Astrocyte of the cerebellum (primary cell): ENCODE results near the gene WDFY1.
"Not testable (repeated sequence)": the region's sequence is repeated elsewhere in the genome, so short reads cannot be mapped to it uniquely, and the experiment has no call there.

Experiments
- DNase-seq: peaks from one replicate; pipeline ENCODE4 v3.0.0-alpha.2; 2011; ENCODE audit warnings: low read depth
- H3K4me3 ChIP-seq: 2 replicates; pipeline ENCODE4 v1.5.1; 2011; ENCODE audit warnings: mild to moderate bottlenecking, low read depth, low read length, moderate library complexity
- in situ Hi-C: cut with HindIII; loops from 2 replicates; pipeline ENCODE4 v1.10.0; 2017; ENCODE audit warnings: low sequenced_read_pairs
- TF ChIP-seq, protein P1 (sequence below): IDR thresholded peaks from 2 replicates; pipeline ENCODE4 v1.5.1; 2012; ENCODE audit warnings: low read length, low read depth, moderate library complexity, mild to moderate bottlenecking; ENCODE audit errors: missing control alignments

WDFY1 gene

DNA sequence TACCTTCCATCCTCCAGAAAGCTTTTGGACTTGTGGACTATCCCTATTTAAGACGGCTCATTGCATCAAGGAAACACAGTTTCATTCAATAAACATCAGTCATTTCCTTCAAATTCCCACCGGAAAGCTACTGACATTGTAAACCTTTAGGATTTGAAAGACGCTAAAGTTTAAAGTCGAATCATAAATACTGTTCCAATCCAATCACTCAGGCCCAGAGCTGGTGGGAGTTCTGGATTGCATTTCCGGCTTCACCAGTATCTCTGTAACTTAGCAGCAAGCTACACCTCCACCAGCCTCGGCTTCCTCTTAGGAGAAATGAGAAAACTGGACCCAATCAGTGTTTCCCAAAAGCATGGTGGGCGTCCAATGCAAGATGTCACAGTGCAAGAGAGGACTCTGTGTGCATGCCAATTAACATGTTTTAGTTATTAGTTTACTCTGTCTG lies 1.6 kb downstream of the WDFY1 start:
- in situ Hi-C loops, result no loop called here
- peak overlapping the region; percentile 92 for H3K4me3 ChIP-seq
- TF ChIP-seq, protein P1, sequence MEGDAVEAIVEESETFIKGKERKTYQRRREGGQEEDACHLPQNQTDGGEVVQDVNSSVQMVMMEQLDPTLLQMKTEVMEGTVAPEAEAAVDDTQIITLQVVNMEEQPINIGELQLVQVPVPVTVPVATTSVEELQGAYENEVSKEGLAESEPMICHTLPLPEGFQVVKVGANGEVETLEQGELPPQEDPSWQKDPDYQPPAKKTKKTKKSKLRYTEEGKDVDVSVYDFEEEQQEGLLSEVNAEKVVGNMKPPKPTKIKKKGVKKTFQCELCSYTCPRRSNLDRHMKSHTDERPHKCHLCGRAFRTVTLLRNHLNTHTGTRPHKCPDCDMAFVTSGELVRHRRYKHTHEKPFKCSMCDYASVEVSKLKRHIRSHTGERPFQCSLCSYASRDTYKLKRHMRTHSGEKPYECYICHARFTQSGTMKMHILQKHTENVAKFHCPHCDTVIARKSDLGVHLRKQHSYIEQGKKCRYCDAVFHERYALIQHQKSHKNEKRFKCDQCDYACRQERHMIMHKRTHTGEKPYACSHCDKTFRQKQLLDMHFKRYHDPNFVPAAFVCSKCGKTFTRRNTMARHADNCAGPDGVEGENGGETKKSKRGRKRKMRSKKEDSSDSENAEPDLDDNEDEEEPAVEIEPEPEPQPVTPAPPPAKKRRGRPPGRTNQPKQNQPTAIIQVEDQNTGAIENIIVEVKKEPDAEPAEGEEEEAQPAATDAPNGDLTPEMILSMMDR, result no peak
- no peak for DNase-seq

DNA sequence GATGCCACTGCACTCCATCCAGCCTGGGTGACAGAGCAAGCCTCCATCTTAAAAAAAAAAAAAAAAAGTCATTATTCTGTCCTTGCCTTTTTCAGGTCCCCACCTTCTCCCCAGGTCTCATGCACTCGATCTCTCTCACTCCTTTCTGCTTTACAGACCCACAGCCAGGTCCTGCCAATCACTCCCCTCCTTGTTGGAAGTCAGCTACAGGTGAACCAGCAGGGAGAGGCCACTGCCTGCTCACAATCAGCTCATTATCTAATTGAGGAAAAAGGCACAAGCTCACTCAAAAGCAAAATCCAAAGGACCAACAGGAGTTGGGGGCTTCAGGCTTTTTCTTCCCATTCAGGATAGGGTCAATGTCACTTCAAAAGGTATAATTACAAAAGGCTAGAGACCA lies 2.0 kb downstream of the WDFY1 start:
- TF ChIP-seq, protein P1, result no peak
- in situ Hi-C loops, result no loop called here
- DNase-seq, result no peak
- peak overlapping the region; percentile 92 for H3K4me3 ChIP-seq

DNA sequence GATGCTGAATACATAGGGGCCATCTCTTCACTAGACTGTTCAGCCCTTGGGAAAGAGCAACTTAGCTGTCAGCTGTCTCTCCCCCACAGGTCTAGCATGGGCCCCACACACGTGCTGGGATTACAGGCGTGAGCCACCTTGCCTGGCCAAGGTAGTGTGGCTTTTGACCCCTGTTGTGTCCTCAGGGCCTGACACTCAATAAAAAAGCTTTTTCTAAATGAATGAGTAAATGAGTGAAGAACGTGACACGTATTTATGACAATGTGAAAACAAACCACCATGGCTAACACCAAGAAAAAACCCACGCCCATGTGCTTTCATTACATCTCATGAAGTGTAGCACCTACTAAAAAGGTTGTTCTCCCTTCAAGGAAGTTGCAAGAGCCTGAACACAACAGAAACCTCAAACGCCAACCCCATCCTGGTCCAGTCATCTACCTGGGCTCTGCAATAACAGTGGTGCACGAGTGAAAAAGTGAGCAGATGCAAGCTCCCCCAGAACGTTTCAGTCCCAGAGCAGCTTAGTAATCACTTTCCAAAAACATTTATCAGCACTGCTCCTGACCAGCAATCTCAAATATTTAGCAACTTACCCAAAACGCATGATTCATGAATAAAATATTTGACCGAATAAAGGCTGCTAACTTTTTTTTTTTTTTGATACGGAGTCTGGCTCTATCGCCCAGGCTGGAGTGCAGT lies 3.4 kb downstream of the WDFY1 start:
- DNase-seq, result peak; percentile 77
- TF ChIP-seq, protein P1, result no peak
- H3K4me3 ChIP-seq, result peak overlapping the region; percentile 22
- in situ Hi-C loops, result no loop called here

DNA sequence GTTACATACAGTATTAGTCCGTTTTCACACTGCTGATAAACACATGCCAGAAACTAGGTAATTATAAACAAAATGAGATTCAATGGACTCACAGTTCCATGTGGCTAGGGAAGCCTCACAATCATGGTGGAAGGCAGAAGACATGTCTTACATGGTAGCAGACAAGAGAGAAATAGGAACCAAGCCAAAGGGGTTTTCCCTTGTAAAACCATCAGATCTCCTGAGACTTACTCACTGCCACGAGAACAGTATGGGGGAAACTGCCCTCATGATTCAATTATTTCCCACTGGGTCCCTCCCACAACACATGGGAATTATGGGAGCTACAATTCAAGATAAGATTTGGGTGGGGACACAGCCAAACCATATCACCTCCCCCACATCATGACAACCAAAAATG lies 5.7 kb downstream of the WDFY1 start:
- H3K4me3 ChIP-seq, DNase-seq, in situ Hi-C loops: not testable (repeated sequence)

DNA sequence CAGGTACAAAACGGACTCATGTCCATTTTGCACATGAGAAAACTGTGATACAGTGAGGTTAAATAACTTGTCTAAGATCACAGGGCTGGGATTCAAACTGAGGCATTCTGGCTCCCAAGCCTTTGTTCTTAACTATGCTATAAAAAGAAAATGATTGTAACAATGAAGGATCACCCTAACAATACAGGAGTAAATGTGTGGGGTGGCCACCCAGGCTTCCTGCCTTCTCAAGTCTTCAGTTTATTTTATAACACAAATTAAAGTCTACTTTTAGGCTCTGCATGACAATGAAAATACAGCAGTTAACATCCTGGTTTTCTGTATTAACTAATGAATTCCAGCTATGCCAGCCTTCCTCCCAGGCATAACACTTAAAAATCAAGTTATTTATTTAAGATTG lies 7.6 kb downstream of the WDFY1 start:
- H3K4me3 ChIP-seq, result no peak overlapping the region
- in situ Hi-C loops, result no loop called here
- TF ChIP-seq, protein P1, result no peak
- no peak for DNase-seq

DNA sequence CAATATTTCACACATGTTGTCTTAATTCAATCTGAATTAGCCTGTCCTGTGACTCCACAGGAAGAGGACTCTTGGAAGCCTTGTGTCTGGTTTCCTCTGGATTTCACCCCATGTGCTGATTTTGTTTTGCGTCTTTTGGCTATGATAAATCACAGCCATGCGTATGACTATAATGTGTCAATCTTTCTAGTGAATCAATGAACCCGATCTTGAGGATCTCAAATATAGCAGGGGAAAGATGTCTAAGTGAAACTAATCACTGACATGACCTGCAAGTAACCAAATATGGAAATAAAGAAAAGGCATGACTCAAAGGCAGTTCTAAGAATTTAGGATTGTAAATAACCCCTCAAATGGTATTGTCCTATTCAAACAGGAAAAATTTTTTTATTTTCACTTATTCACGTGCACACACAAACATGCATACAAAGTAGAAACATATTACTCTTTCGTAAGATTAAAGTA lies 8.2 kb downstream of the WDFY1 start:
- TF ChIP-seq, protein P1, result no peak
- no peak for DNase-seq
- H3K4me3 ChIP-seq, result no peak overlapping the region
- in situ Hi-C loops, result no loop called here

DNA sequence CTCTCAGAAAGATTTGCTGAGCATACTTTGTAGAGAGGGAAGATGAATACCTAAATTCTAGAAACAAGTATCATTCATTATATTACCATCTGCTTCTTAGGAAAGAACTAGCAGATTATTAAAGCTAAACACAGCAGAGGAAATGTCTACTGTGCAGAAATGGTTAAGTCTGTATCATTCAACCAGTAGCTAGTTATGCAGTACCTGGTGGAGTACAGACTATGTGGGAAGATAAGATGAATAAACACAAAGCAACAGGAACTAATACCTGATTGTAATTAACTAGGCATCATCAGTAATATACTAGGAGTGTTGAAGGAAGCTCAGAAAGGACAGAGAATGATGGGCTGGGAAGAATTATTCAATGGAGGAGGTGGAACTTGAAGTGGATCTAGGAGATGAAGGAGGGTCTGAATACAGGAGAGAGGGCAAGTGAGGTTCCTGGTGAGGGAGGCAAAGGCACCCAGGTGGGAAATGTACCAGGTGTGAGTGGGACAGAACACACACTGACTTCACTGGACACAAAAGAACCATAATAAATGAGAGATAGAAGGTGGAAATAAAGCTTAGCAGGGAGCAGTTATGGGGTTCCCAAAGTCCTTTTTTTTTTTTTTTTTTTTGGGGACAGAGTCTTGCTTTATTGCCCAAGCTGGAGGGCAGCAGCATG lies 9.5 kb downstream of the WDFY1 start:
- in situ Hi-C loops, result no loop called here
- DNase-seq, result no peak
- H3K4me3 ChIP-seq, result no peak overlapping the region
- TF ChIP-seq, protein P1, result no peak
